Endothelial cell of umbilical vein (primary cell): ENCODE results near the gene KRT76. TPM values are rescaled to one million over a fixed set of nuclear protein-coding genes. Genes with fewer than 3 reads are reported as not detected.

Source experiments
- BruUV-seq: library from RNA; stranded (reverse); fragments of 400-500 nt; replicated peaks from 2 replicates; lab custom pipeline; 2021; lab: Mats Ljungman, UMichigan
- CTCF ChIA-PET: fragments of 300-600, 350-600 bp; sonication (Branson Sonifier 250); formaldehyde crosslinking; loops from one replicate; lab custom pipeline; 2021; ENCODE audit warnings: antibody characterized with exemption, inconsistent platforms; lab: Charles Lee
- POLR2A ChIA-PET: fragments of 300-600, 350-600 bp; sonication (Branson Sonifier 250); formaldehyde crosslinking; loops from one replicate; lab custom pipeline; 2021; ENCODE audit warnings: antibody characterized with exemption, inconsistent platforms; lab: Charles Lee
- DNase-seq: peaks from one replicate; pipeline ENCODE4 v3.0.0-alpha.2; 2011; ENCODE audit warnings: low read depth, low spot score
- FAIRE-seq: peaks from 2 replicates; lab custom pipeline; 2011; peaks lifted over from hg19 to GRCh38; lab: Jason Lieb, UNC
- H2AFZ ChIP-seq: 2 replicates; pipeline ENCODE4 v1.6.0; 2012; ENCODE audit warnings: low read depth, low read length, control low read depth, inconsistent platforms
- H3K27ac ChIP-seq: 2 replicates; pipeline ENCODE4 v1.5.1; 2011; ENCODE audit warnings: low read depth, mild to moderate bottlenecking, control low read depth, low read length, moderate library complexity; ENCODE audit not compliant: insufficient read depth
- H3K27me3 ChIP-seq, 2 experiments: 2 replicates each; pipeline versions ENCODE4 v1.6.0 to v1.6.1; 2011; ENCODE audit warnings: low read length in 2 of 2, mixed read lengths in 1 of 2; ENCODE audit not compliant: control insufficient read depth in 2 of 2, insufficient read depth in 2 of 2
- H3K36me3 ChIP-seq, 2 experiments: 2 replicates in 1 of 2; 3 replicates in 1 of 2; pipeline ENCODE4 v1.5.1; 2011; ENCODE audit warnings: low read length in 2 of 2, mild to moderate bottlenecking in 1 of 2, moderate library complexity in 1 of 2; ENCODE audit not compliant: control insufficient read depth in 2 of 2, insufficient read depth in 2 of 2; ENCODE audit errors: extremely low read depth in 1 of 2
- H3K4me1 ChIP-seq: 3 replicates; pipeline ENCODE4 v1.5.1; 2011; ENCODE audit warnings: mild to moderate bottlenecking, low read length; ENCODE audit not compliant: control insufficient read depth, insufficient read depth; ENCODE audit errors: extremely low read depth
- H3K4me2 ChIP-seq: 2 replicates; pipeline ENCODE4 v1.6.1; 2011; ENCODE audit warnings: low read length, control low read depth, mixed read lengths; ENCODE audit not compliant: insufficient read depth
- H3K4me3 ChIP-seq, 3 experiments: fragments of 200-600 bp in 1 of 3; sonication (generic), shearing (Covaris generic) in 1 of 3; replicated peaks in 1 of 3; 2 replicates each; pipeline ENCODE4 v1.5.1; 2011 to 2016; ENCODE audit warnings: control low read depth in 3 of 3, low read length in 3 of 3, mild to moderate bottlenecking in 2 of 3, inconsistent platforms in 1 of 3, low read depth in 1 of 3, moderate library complexity in 1 of 3; ENCODE audit not compliant: insufficient read depth in 1 of 3
- H3K79me2 ChIP-seq: 2 replicates; pipeline ENCODE4 v1.6.0; 2012; ENCODE audit warnings: low read length, inconsistent platforms; ENCODE audit not compliant: control insufficient read depth, insufficient read depth
- H3K9ac ChIP-seq: replicated peaks from 2 replicates; pipeline ENCODE3; 2011; ENCODE audit warnings: low read length, control low read depth; ENCODE audit not compliant: insufficient read depth; ENCODE audit errors: extremely low read depth
- H3K9me1 ChIP-seq: replicated peaks from 3 replicates; pipeline ENCODE4 v1.6.0; 2011; ENCODE audit warnings: mild to moderate bottlenecking, low read length; ENCODE audit not compliant: control insufficient read depth, insufficient read depth; ENCODE audit errors: extremely low read depth
- H3K9me3 ChIP-seq: replicated peaks from 2 replicates; pipeline ENCODE4 v1.5.1; 2012; ENCODE audit warnings: low read length, inconsistent platforms; ENCODE audit not compliant: control insufficient read depth, insufficient read depth
- H4K20me1 ChIP-seq: replicated peaks from 2 replicates; pipeline ENCODE3; 2011; ENCODE audit warnings: mild to moderate bottlenecking, low read length; ENCODE audit not compliant: control insufficient read depth, insufficient read depth; ENCODE audit errors: extremely low read depth
- EZH2 ChIP-seq: IDR thresholded peaks from 2 replicates; pipeline ENCODE4 v1.6.1; 2012; ENCODE audit warnings: borderline replicate concordance, low read depth, mild to moderate bottlenecking, moderate library complexity, low read length, inconsistent platforms; ENCODE audit not compliant: severe bottlenecking
- FOS ChIP-seq: IDR thresholded peaks from 2 replicates; pipeline ENCODE4 v1.6.1; 2011; ENCODE audit warnings: mild to moderate bottlenecking, low read length, moderate library complexity, borderline replicate concordance; ENCODE audit not compliant: insufficient read depth
- GATA2 ChIP-seq: IDR thresholded peaks from 2 replicates; pipeline ENCODE4 v1.7.0; 2011; ENCODE audit warnings: low read depth, mild to moderate bottlenecking, moderate library complexity, mixed read lengths, low read length; ENCODE audit not compliant: insufficient read length, insufficient read depth
- JUN ChIP-seq: IDR thresholded peaks from 2 replicates; pipeline ENCODE4 v1.6.1; 2011; ENCODE audit warnings: borderline replicate concordance, low read depth; ENCODE audit not compliant: insufficient read length, insufficient read depth
- MYC ChIP-seq: IDR thresholded peaks from one replicate; pipeline ENCODE4 v1.6.1; 2011; ENCODE audit warnings: mild to moderate bottlenecking, low read depth, low read length
- POLR2A ChIP-seq: IDR thresholded peaks from 2 replicates; pipeline ENCODE4 v1.6.1; 2012; ENCODE audit warnings: low read depth, mild to moderate bottlenecking, control low read depth, low read length
- POLR2AphosphoS5 ChIP-seq: IDR thresholded peaks from 2 replicates; pipeline ENCODE4 v1.6.1; 2012; ENCODE audit warnings: low read depth, mild to moderate bottlenecking, control low read depth, low read length, moderate library complexity; ENCODE audit not compliant: insufficient read depth
- dilution Hi-C: fragments of 300-500 bp; cut with MboI; formaldehyde crosslinking; loops from one replicate; pipeline ENCODE4 v1.15.0; 2019; ENCODE audit warnings: low sequenced_read_pairs; ENCODE audit not compliant: extremely low pct_ligation_motif_present
- intact Hi-C: fragments of 100-400 bp; cut with micrococcal nuclease; formaldehyde crosslinking; loops from one replicate; pipeline ENCODE4 v1.10.0; 2022
- polyA plus RNA-seq, 4 experiments: library from polyadenylated mRNA; depleted of rRNA in 3 of 4; stranded (reverse) in 3 of 4; unstranded in 1 of 4; fragments of >200 nt; gene quantifications; 2 replicates each; pipeline versions ENCODE4 v1.2.1 to v1.2.3, GENCODE V29; 2011 to 2012; ENCODE audit warnings: missing spikeins in 1 of 4
- total RNA-seq: library from RNA; stranded (reverse); gene quantifications from 2 replicates; pipeline ENCODE4 v1.2.3, GENCODE V29; 2021
- TF ChIP-seq, protein P1 (sequence below): IDR thresholded peaks from 2 replicates; pipeline ENCODE4 v1.6.1; 2011; ENCODE audit not compliant: insufficient read depth, insufficient read length
- TF ChIP-seq, protein P2 (sequence below), 2 donors: IDR thresholded peaks; 1 replicate in 1 of 2; 2 replicates in 1 of 2; pipeline ENCODE4 v1.5.1; 2011; ENCODE audit warnings: low read length in 2 of 2, mild to moderate bottlenecking in 2 of 2, moderate library complexity in 2 of 2, control low read depth in 1 of 2, inconsistent platforms in 1 of 2, low read depth in 1 of 2; ENCODE audit not compliant: insufficient read depth in 1 of 2; ENCODE audit errors: extremely low read depth in 1 of 2

Gene KRT76
- total and polyA plus RNA-seq, 2 donors (not counting 3 experiments of a cell fraction or from before 2014, with no cell fraction given) = not detected

DNA sequence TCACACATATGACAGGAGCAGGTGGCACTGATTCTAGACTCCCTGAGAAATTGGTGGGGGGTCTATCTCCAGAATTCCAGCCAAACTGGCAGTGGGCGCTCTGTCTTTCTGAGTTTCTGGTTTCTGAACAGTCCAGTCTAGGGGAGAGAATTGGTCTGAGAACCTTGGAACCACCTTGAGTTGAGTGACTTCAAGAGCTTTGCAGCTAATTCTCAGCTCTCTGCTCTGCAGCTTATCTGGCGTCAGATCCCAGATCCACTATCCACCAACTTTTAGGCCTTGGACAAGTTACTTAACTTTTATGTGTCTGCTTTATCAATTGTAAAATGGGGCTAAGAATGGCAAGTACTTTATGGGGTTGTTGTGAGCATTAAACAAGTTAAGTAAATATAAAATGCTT lies 1.7 kb upstream of the KRT76 start:
- no peaks in the 10 kb centered on the region for H3K79me2 ChIP-seq
- dilution Hi-C loops = no loop called here
- TF ChIP-seq POLR2A (no peak), GATA2 (no peak), FOS (no peak)
- FAIRE-seq = no peak
- no peaks in the 10 kb centered on the region for H3K4me1 ChIP-seq
- no peaks in the 10 kb centered on the region for H3K9me1 ChIP-seq
- intact Hi-C loops = no loop called here
- H4K20me1 ChIP-seq = no peaks in the 10 kb centered on the region
- CTCF ChIA-PET = interaction anchor here (1.2 to 1.4 kb wide), 2 partner anchors 11 to 87 kb away, joined by 3 to 4 read pairs; no protein-coding TSS in a partner anchor
- H3K27me3 ChIP-seq = peaks cover 8 to 10% of the 10 kb centered on the region in 2 experiments
- BruUV-seq = no TSS peak
- POLR2A ChIA-PET = no interaction called here
- no peak overlapping the region for H3K4me3 ChIP-seq
- H3K9ac ChIP-seq = no peak overlapping the region
- H3K4me2 ChIP-seq = no peak overlapping the region
- no peaks in the 10 kb centered on the region for H3K9me3 ChIP-seq
- DNase-seq = no peak
- no peaks in the 10 kb centered on the region for H3K36me3 ChIP-seq
- no peak overlapping the region for H2AFZ ChIP-seq
- no peak overlapping the region for H3K27ac ChIP-seq

DNA sequence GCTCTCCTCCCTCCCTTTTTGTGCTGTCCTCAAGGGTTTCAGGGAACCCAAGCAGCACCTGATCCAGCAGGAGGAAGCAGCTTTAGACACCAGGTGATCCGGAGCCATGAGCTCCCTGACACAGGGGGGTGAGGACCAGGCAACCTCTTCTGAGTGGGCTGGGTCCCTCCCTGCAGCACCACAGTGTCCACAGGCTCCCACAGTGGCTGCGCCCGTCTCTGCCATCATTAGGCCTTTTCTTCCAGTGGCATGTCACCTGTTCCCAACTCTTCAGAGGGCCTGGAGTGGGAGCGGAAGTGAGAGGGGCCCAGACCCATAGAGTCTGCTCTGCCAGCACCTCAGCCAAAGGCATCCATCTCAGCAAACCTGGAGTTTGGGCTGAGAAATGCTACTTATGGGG lies 421 bp upstream of the KRT76 start:
- no peaks in the 10 kb centered on the region for H3K79me2 ChIP-seq
- H3K9me3 ChIP-seq = no peaks in the 10 kb centered on the region
- intact Hi-C loops = no loop called here
- no peak overlapping the region for H3K9ac ChIP-seq
- H3K27ac ChIP-seq = no peak overlapping the region
- FAIRE-seq = no peak
- ChIA-PET CTCF (interaction anchor here (1.3 kb wide), 1 partner anchor 10 kb away, joined by 3 read pairs; no protein-coding TSS in a partner anchor), POLR2A (no interaction called here)
- H3K9me1 ChIP-seq = no peaks in the 10 kb centered on the region
- DNase-seq = no peak
- H3K4me1 ChIP-seq = no peaks in the 10 kb centered on the region
- H4K20me1 ChIP-seq = no peaks in the 10 kb centered on the region
- no TSS peak for BruUV-seq
- no peak overlapping the region for H2AFZ ChIP-seq
- peaks cover 8 to 10% of the 10 kb centered on the region in 2 experiments for H3K27me3 ChIP-seq
- H3K4me2 ChIP-seq = no peak overlapping the region
- H3K36me3 ChIP-seq = no peaks in the 10 kb centered on the region
- H3K4me3 ChIP-seq = no peak overlapping the region
- TF ChIP-seq EZH2 (no peak), MYC (no peak), POLR2A (no peak), POLR2AphosphoS5 (no peak), GATA2 (no peak), JUN (no peak), FOS (no peak)
- TF ChIP-seq, protein P1, sequence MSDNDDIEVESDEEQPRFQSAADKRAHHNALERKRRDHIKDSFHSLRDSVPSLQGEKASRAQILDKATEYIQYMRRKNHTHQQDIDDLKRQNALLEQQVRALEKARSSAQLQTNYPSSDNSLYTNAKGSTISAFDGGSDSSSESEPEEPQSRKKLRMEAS = no peak
- TF ChIP-seq, protein P2, sequence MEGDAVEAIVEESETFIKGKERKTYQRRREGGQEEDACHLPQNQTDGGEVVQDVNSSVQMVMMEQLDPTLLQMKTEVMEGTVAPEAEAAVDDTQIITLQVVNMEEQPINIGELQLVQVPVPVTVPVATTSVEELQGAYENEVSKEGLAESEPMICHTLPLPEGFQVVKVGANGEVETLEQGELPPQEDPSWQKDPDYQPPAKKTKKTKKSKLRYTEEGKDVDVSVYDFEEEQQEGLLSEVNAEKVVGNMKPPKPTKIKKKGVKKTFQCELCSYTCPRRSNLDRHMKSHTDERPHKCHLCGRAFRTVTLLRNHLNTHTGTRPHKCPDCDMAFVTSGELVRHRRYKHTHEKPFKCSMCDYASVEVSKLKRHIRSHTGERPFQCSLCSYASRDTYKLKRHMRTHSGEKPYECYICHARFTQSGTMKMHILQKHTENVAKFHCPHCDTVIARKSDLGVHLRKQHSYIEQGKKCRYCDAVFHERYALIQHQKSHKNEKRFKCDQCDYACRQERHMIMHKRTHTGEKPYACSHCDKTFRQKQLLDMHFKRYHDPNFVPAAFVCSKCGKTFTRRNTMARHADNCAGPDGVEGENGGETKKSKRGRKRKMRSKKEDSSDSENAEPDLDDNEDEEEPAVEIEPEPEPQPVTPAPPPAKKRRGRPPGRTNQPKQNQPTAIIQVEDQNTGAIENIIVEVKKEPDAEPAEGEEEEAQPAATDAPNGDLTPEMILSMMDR (IDR thresholded peaks at IDR 0.05; ENCODE audit: extremely low read depth in 1 of 2, insufficient read depth in 1 of 2, low read depth in 1 of 2, low read length in 2 of 2) = no peak
- dilution Hi-C loops = no loop called here
